Measurements from ENCODE around the gene OPA3. TPM values are rescaled to one million over a fixed set of nuclear protein-coding genes. Genes with fewer than 3 reads are reported as not detected.

The OPA3 gene
- total RNA-seq, 4 donors from 2014 or later: 5.4 to 30.8 (median 17.0) TPM

- intact Hi-C loops (cut with DNase I): loop anchor here (2.0 kb wide), 1 partner anchor 37 kb away; no protein-coding TSS in a partner anchor
- DNase-seq: no peak
Observed at GRCh38 chr19:45477713-45478453, 106.7 kb downstream of the OPA3 start.

More at GRCh38 chr19:45477713-45478453, 106.7 kb downstream of the OPA3 start:
- TF ChIP-seq POLR2A (IDR thresholded peaks at IDR 0.05) (no peak), CTCF (IDR thresholded peaks at IDR 0.05) (no peak)
- no peaks in the 10 kb centered on the region for H3K36me3 ChIP-seq
- peaks cover 5 to 19% of the 10 kb centered on the region in 2 donors for H3K4me1 ChIP-seq
- H3K27me3 ChIP-seq: no peaks in the 10 kb centered on the region
- H3K27ac ChIP-seq: peak overlapping the region in 2 of 3 donors; percentile 91 to 99
- no peaks in the 10 kb centered on the region for H3K9me3 ChIP-seq
- H3K4me3 ChIP-seq (replicated peaks in 1 of 3): peak overlapping the region in 1 of 3 donors; percentile 16
- 8 to 11% methylated on average over 12 of the region's 12 CpGs for WGBS, 2 donors

Other genes with a start within 250 kb of the OPA3 start
- gene KLC3, start 244.1 kb downstream of the OPA3 start, total RNA-seq: 1 to 10 TPM in 1 of 4 donors, under 1 TPM in 3; 0.45 to 1.2 (median 0.83) TPM
- gene ERCC2, start 214.2 kb downstream of the OPA3 start, total RNA-seq: 10 to 100 TPM in 3 of 4 donors, 1 to 10 TPM in 1; 9.4 to 19.2 (median 15.9) TPM
- gene PPP1R13L, start 179.7 kb downstream of the OPA3 start, total RNA-seq: 10 to 100 TPM; 11.9 to 64.2 (median 35.8) TPM
- 1 to 10 TPM; 1.3 to 9.1 (median 4.2) TPM for gene POLR1G, start 178.2 kb downstream of the OPA3 start, total RNA-seq
- gene ERCC1, start 160.9 kb downstream of the OPA3 start, total RNA-seq: 100 to 1,000 TPM in 2 of 4 donors, 10 to 100 TPM in 2; 89.1 to 157 (median 113) TPM
- 1 to 10 TPM; 1.6 to 3.3 (median 2.4) TPM for gene FOSB, start 116.8 kb downstream of the OPA3 start, total RNA-seq
- 1 to 10 TPM; 1.8 to 7.3 (median 4.6) TPM for gene RTN2, start 87.8 kb downstream of the OPA3 start, total RNA-seq
- gene PPM1N, start 86.4 kb downstream of the OPA3 start, total RNA-seq: 1 to 10 TPM in 1 of 4 donors, under 1 TPM in 1, not detected in 2; 0.73 to 1.1 TPM
- gene VASP, start 77.3 kb downstream of the OPA3 start, total RNA-seq: 10 to 100 TPM; 34.3 to 50.8 (median 45.1) TPM
- 1 to 10 TPM; 3.6 to 9.4 (median 5.6) TPM for gene GPR4, start 17.4 kb upstream of the OPA3 start, total RNA-seq
- 100 to 1,000 TPM in 1 of 4 donors, 10 to 100 TPM in 3; 33.1 to 148 (median 36.8) TPM for gene EML2, start 54.6 kb upstream of the OPA3 start, total RNA-seq
- gene GIPR, start 83.4 kb upstream of the OPA3 start, total RNA-seq: 1 to 10 TPM in 3 of 4 donors, under 1 TPM in 1; 0.45 to 1.5 (median 1.2) TPM
- gene SNRPD2, start 107.2 kb upstream of the OPA3 start, total RNA-seq: 100 to 1,000 TPM; 133 to 279 (median 192) TPM
- gene QPCTL, start 107.9 kb upstream of the OPA3 start, total RNA-seq: 10 to 100 TPM in 2 of 4 donors, 1 to 10 TPM in 2; 5.4 to 16.3 (median 12.5) TPM
- 10 to 100 TPM; 13.7 to 22.3 (median 17.4) TPM for gene FBXO46, start 146.1 kb upstream of the OPA3 start, total RNA-seq
- gene MEIOSIN, start 148.6 kb upstream of the OPA3 start, total RNA-seq: not detected
- gene SIX5, start 184.4 kb upstream of the OPA3 start, total RNA-seq: 10 to 100 TPM; 18.3 to 33.0 (median 23.3) TPM
- 10 to 100 TPM; 18.9 to 32.6 (median 26.3) TPM for gene DMPK, start 197.7 kb upstream of the OPA3 start, total RNA-seq
- 10 to 100 TPM; 38.2 to 69.7 (median 48.3) TPM for gene DMWD, start 208.0 kb upstream of the OPA3 start, total RNA-seq
- 1 to 10 TPM in 3 of 4 donors, under 1 TPM in 1; 0.50 to 8.9 (median 3.9) TPM for gene RSPH6A, start 230.5 kb upstream of the OPA3 start, total RNA-seq